ENCODE measurements around the gene ADH1A. TPM values are rescaled to one million over a fixed set of nuclear protein-coding genes. Genes with fewer than 3 reads are reported as not detected.

The ADH1A gene
- polyA plus RNA-seq, 1 donor from 2014 or later = not detected

DNA sequence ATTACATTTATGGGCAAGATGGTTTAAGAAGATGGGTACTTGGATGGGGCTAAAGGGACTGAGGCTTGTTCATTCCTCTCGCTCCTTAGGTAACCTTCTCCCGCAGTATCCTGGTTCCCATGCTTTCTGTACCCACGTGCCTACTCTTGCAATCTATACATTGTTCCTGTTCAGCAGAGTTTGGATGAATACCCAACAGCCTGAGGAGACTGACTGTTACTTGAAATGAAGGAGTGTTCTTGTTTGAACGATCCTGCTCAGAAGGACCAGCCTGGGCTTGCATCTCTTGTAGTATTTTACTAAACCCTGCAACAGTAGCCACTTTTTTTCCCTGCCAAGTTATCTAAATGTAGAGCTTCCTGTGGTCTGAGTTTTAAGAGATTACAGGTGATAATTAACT lies 38.0 kb downstream of the ADH1A start:
- Histone ChIP-seq H3K4me3 (ENCODE audit: low read length) (no peak overlapping the region), H4K20me1 (ENCODE audit: insufficient read depth) (no peaks in the 10 kb centered on the region), H3F3A (ENCODE audit: insufficient read depth, low read length, poor library complexity, severe bottlenecking) (no peaks in the 10 kb centered on the region), H3K9me3 (ENCODE audit: low read length) (no peaks in the 10 kb centered on the region), H3K27ac (ENCODE audit: low read length) (no peak overlapping the region), H2AFZ (ENCODE audit: low read depth, low read length) (no peak overlapping the region), H3K9ac (ENCODE audit: low read length) (no peak overlapping the region), H3K27me3 (ENCODE audit: insufficient read depth, low read depth, low read length) (no peaks in the 10 kb centered on the region), H3K79me2 (replicated peaks; ENCODE audit: insufficient read depth, low read length) (no peaks in the 10 kb centered on the region), H3K9me2 (ENCODE audit: insufficient read depth, low read length) (no peaks in the 10 kb centered on the region), H3K36me3 (ENCODE audit: insufficient read depth, low read length) (no peaks in the 10 kb centered on the region), H3K4me2 (ENCODE audit: low read length) (no peak overlapping the region)
- TF ChIP-seq POLR2AphosphoS5 (IDR thresholded peaks at IDR 0.05) = no peak
- no peak for TF ChIP-seq EP300 (conservative IDR thresholded peaks at IDR 0.05; ENCODE audit: poor library complexity, severe bottlenecking)
- TF ChIP-seq RAD21 (conservative IDR thresholded peaks at IDR 0.05) = no peak
- TF ChIP-seq TAF1 (IDR thresholded peaks at IDR 0.05; ENCODE audit: low read depth) = no peak
- TF ChIP-seq SMC3 (conservative IDR thresholded peaks at IDR 0.05; ENCODE audit: poor library complexity) = no peak
- no peak for TF ChIP-seq MXI1 (conservative IDR thresholded peaks at IDR 0.05; ENCODE audit: poor library complexity, severe bottlenecking)
- TF ChIP-seq EZH2 (IDR thresholded peaks at IDR 0.05; ENCODE audit: borderline replicate concordance, insufficient read depth, low read length, poor library complexity, severe bottlenecking) = no peak
- TF ChIP-seq, protein P1, sequence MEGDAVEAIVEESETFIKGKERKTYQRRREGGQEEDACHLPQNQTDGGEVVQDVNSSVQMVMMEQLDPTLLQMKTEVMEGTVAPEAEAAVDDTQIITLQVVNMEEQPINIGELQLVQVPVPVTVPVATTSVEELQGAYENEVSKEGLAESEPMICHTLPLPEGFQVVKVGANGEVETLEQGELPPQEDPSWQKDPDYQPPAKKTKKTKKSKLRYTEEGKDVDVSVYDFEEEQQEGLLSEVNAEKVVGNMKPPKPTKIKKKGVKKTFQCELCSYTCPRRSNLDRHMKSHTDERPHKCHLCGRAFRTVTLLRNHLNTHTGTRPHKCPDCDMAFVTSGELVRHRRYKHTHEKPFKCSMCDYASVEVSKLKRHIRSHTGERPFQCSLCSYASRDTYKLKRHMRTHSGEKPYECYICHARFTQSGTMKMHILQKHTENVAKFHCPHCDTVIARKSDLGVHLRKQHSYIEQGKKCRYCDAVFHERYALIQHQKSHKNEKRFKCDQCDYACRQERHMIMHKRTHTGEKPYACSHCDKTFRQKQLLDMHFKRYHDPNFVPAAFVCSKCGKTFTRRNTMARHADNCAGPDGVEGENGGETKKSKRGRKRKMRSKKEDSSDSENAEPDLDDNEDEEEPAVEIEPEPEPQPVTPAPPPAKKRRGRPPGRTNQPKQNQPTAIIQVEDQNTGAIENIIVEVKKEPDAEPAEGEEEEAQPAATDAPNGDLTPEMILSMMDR (IDR thresholded peaks at IDR 0.05; ENCODE audit: poor library complexity, severe bottlenecking) = no peak
- TF ChIP-seq, protein P2, sequence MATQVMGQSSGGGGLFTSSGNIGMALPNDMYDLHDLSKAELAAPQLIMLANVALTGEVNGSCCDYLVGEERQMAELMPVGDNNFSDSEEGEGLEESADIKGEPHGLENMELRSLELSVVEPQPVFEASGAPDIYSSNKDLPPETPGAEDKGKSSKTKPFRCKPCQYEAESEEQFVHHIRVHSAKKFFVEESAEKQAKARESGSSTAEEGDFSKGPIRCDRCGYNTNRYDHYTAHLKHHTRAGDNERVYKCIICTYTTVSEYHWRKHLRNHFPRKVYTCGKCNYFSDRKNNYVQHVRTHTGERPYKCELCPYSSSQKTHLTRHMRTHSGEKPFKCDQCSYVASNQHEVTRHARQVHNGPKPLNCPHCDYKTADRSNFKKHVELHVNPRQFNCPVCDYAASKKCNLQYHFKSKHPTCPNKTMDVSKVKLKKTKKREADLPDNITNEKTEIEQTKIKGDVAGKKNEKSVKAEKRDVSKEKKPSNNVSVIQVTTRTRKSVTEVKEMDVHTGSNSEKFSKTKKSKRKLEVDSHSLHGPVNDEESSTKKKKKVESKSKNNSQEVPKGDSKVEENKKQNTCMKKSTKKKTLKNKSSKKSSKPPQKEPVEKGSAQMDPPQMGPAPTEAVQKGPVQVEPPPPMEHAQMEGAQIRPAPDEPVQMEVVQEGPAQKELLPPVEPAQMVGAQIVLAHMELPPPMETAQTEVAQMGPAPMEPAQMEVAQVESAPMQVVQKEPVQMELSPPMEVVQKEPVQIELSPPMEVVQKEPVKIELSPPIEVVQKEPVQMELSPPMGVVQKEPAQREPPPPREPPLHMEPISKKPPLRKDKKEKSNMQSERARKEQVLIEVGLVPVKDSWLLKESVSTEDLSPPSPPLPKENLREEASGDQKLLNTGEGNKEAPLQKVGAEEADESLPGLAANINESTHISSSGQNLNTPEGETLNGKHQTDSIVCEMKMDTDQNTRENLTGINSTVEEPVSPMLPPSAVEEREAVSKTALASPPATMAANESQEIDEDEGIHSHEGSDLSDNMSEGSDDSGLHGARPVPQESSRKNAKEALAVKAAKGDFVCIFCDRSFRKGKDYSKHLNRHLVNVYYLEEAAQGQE (IDR thresholded peaks at IDR 0.05; ENCODE audit: borderline replicate concordance) = no peak

DNA sequence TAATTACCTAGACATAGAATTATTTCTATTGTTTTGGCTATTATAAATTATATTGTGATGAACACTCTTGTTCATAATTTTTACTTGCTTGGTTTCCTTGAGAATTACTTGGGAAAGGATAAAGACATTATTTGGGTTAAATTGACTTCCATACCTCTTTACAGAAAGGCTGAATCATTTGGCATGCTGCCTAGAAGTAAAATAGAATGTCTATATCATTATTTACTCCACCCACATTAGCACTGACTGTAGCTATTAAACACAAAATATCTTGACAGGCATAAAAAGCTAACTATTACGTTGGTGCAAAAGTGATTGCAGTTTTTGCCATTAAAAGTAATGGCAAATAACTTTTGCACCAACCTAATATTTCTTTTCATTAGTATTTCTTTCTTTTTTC lies 42.1 kb downstream of the ADH1A start:
- TF ChIP-seq, protein P2 (IDR thresholded peaks at IDR 0.05; ENCODE audit: borderline replicate concordance) = no peak
- TF ChIP-seq EZH2 (IDR thresholded peaks at IDR 0.05; ENCODE audit: borderline replicate concordance, insufficient read depth, low read length, poor library complexity, severe bottlenecking) = no peak
- TF ChIP-seq, protein P1 (IDR thresholded peaks at IDR 0.05; ENCODE audit: poor library complexity, severe bottlenecking) = no peak
- TF ChIP-seq POLR2AphosphoS5 (IDR thresholded peaks at IDR 0.05) = no peak
- no peak for TF ChIP-seq SMC3 (conservative IDR thresholded peaks at IDR 0.05; ENCODE audit: poor library complexity)
- TF ChIP-seq MXI1 (conservative IDR thresholded peaks at IDR 0.05; ENCODE audit: poor library complexity, severe bottlenecking) = no peak
- no peak for TF ChIP-seq EP300 (conservative IDR thresholded peaks at IDR 0.05; ENCODE audit: poor library complexity, severe bottlenecking)
- no peak for TF ChIP-seq TAF1 (IDR thresholded peaks at IDR 0.05; ENCODE audit: low read depth)
- no peak for TF ChIP-seq RAD21 (conservative IDR thresholded peaks at IDR 0.05)
- no peaks in the 10 kb centered on the region for H3K79me2 ChIP-seq (replicated peaks; ENCODE audit: insufficient read depth, low read length)
- no peak overlapping the region for H3K9ac ChIP-seq (ENCODE audit: low read length)

More for the DNA sequence above, 42.1 kb downstream of the ADH1A start:
- H3K36me3 ChIP-seq (ENCODE audit: insufficient read depth, low read length) = no peaks in the 10 kb centered on the region
- H2AFZ ChIP-seq (ENCODE audit: low read depth, low read length) = no peak overlapping the region
- H3K4me2 ChIP-seq (ENCODE audit: low read length) = no peak overlapping the region
- no peak overlapping the region for H3K27ac ChIP-seq (ENCODE audit: low read length)
- no peaks in the 10 kb centered on the region for H3K9me3 ChIP-seq (ENCODE audit: low read length)
- no peak overlapping the region for H3K4me3 ChIP-seq (ENCODE audit: low read length)
- H3K9me2 ChIP-seq (ENCODE audit: insufficient read depth, low read length) = no peaks in the 10 kb centered on the region
- H3F3A ChIP-seq (ENCODE audit: insufficient read depth, low read length, poor library complexity, severe bottlenecking) = no peaks in the 10 kb centered on the region
- H4K20me1 ChIP-seq (ENCODE audit: insufficient read depth) = no peaks in the 10 kb centered on the region
- H3K27me3 ChIP-seq (ENCODE audit: insufficient read depth, low read depth, low read length) = no peaks in the 10 kb centered on the region

All from neural cell (in vitro differentiated cells).